ENCODE data around the gene MTOR. TPM values are rescaled to one million over a fixed set of nuclear protein-coding genes. Genes with fewer than 3 reads are reported as not detected.

The MTOR gene
- total and polyA plus RNA-seq, 2 of the 8 experiments (the other 6 are each of a cell fraction or from before 2014, with no cell fraction given), result 44.2 to 76.8 TPM

DNA sequence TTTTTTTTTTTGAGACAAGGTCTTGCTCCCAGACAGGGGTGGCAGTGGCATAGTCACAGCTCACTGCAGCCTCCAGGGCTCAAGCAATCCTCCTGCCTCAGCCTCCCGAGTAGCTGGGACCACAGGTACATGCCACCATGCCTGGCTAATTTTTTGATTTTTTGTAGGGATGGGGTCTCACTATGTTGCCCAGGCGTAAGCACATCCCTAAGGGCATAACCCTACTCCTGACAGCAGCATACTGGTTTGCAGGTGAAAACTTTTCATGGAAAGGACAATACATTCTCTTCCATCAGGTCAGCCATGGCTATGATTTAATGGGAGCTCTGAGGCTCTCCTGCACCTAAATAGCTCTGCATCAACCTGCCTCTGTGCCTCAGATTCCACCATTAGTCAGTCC is 40.0 kb upstream of the MTOR start (continued):
- TF ChIP-seq, protein P1, sequence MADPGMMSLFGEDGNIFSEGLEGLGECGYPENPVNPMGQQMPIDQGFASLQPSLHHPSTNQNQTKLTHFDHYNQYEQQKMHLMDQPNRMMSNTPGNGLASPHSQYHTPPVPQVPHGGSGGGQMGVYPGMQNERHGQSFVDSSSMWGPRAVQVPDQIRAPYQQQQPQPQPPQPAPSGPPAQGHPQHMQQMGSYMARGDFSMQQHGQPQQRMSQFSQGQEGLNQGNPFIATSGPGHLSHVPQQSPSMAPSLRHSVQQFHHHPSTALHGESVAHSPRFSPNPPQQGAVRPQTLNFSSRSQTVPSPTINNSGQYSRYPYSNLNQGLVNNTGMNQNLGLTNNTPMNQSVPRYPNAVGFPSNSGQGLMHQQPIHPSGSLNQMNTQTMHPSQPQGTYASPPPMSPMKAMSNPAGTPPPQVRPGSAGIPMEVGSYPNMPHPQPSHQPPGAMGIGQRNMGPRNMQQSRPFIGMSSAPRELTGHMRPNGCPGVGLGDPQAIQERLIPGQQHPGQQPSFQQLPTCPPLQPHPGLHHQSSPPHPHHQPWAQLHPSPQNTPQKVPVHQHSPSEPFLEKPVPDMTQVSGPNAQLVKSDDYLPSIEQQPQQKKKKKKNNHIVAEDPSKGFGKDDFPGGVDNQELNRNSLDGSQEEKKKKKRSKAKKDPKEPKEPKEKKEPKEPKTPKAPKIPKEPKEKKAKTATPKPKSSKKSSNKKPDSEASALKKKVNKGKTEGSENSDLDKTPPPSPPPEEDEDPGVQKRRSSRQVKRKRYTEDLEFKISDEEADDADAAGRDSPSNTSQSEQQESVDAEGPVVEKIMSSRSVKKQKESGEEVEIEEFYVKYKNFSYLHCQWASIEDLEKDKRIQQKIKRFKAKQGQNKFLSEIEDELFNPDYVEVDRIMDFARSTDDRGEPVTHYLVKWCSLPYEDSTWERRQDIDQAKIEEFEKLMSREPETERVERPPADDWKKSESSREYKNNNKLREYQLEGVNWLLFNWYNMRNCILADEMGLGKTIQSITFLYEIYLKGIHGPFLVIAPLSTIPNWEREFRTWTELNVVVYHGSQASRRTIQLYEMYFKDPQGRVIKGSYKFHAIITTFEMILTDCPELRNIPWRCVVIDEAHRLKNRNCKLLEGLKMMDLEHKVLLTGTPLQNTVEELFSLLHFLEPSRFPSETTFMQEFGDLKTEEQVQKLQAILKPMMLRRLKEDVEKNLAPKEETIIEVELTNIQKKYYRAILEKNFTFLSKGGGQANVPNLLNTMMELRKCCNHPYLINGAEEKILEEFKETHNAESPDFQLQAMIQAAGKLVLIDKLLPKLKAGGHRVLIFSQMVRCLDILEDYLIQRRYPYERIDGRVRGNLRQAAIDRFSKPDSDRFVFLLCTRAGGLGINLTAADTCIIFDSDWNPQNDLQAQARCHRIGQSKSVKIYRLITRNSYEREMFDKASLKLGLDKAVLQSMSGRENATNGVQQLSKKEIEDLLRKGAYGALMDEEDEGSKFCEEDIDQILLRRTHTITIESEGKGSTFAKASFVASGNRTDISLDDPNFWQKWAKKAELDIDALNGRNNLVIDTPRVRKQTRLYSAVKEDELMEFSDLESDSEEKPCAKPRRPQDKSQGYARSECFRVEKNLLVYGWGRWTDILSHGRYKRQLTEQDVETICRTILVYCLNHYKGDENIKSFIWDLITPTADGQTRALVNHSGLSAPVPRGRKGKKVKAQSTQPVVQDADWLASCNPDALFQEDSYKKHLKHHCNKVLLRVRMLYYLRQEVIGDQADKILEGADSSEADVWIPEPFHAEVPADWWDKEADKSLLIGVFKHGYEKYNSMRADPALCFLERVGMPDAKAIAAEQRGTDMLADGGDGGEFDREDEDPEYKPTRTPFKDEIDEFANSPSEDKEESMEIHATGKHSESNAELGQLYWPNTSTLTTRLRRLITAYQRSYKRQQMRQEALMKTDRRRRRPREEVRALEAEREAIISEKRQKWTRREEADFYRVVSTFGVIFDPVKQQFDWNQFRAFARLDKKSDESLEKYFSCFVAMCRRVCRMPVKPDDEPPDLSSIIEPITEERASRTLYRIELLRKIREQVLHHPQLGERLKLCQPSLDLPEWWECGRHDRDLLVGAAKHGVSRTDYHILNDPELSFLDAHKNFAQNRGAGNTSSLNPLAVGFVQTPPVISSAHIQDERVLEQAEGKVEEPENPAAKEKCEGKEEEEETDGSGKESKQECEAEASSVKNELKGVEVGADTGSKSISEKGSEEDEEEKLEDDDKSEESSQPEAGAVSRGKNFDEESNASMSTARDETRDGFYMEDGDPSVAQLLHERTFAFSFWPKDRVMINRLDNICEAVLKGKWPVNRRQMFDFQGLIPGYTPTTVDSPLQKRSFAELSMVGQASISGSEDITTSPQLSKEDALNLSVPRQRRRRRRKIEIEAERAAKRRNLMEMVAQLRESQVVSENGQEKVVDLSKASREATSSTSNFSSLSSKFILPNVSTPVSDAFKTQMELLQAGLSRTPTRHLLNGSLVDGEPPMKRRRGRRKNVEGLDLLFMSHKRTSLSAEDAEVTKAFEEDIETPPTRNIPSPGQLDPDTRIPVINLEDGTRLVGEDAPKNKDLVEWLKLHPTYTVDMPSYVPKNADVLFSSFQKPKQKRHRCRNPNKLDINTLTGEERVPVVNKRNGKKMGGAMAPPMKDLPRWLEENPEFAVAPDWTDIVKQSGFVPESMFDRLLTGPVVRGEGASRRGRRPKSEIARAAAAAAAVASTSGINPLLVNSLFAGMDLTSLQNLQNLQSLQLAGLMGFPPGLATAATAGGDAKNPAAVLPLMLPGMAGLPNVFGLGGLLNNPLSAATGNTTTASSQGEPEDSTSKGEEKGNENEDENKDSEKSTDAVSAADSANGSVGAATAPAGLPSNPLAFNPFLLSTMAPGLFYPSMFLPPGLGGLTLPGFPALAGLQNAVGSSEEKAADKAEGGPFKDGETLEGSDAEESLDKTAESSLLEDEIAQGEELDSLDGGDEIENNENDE (IDR thresholded peaks at IDR 0.05; ENCODE audit: insufficient replicate concordance, low read length), result no peak
- no peak for TF ChIP-seq SIRT6 (IDR thresholded peaks at IDR 0.05; ENCODE audit: low read length)
- no peak for TF ChIP-seq MAX (IDR thresholded peaks at IDR 0.05)
- TF ChIP-seq, protein P2, sequence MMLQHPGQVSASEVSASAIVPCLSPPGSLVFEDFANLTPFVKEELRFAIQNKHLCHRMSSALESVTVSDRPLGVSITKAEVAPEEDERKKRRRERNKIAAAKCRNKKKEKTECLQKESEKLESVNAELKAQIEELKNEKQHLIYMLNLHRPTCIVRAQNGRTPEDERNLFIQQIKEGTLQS (IDR thresholded peaks at IDR 0.05; ENCODE audit: insufficient read depth, low read depth, low read length), result no peak
- TF ChIP-seq RXRA (IDR thresholded peaks at IDR 0.05; ENCODE audit: insufficient read depth, low read depth, low read length), result no peak
- no peak for TF ChIP-seq KDM4A (IDR thresholded peaks at IDR 0.05; ENCODE audit: low read depth, low read length, severe bottlenecking)
- TF ChIP-seq RAD21 (IDR thresholded peaks at IDR 0.05 in 1 of 2, conservative IDR thresholded peaks at IDR 0.05 in 1 of 2; ENCODE audit: low read depth in 2 of 2, low read length in 2 of 2), result no peak
- no peak for TF ChIP-seq ASH2L (IDR thresholded peaks at IDR 0.05; ENCODE audit: low read length)
- no peak for TF ChIP-seq SIN3A (conservative IDR thresholded peaks at IDR 0.05 in 1 of 2, IDR thresholded peaks at IDR 0.05 in 1 of 2; ENCODE audit: low read depth in 1 of 2, low read length in 2 of 2)
- TF ChIP-seq CBX8 (IDR thresholded peaks at IDR 0.05; ENCODE audit: borderline replicate concordance, low read depth, low read length), result no peak
- no peak for TF ChIP-seq BACH1 (IDR thresholded peaks at IDR 0.05; ENCODE audit: low read length)

All from H1 (cell line).